ENCODE results near the gene NPTX1. TPM values are rescaled to one million over a fixed set of nuclear protein-coding genes. Genes with fewer than 3 reads are reported as not detected.

Gene NPTX1
- total and polyA plus RNA-seq, 9 of the 15 experiments (the other 6 are each of a cell fraction or from before 2014, with no cell fraction given) = 0.04 TPM; not detected in 8

GRCh38 chr17:80424261-80424660 is 52.1 kb downstream of the NPTX1 start:
- ChIA-PET CTCF (ENCODE audit: low intra/inter-chr PET ratio) (no interaction called here), POLR2A (interaction anchor here (0.5 to 1.1 kb wide), 4 partner anchors 25 to 611 kb away, joined by 3 to 4 read pairs (median 3); partner anchors contain the start of gene BAIAP2)
- BruUV-seq (replicated peaks) = no TSS peak
- intact Hi-C loops (cut with micrococcal nuclease) = no loop called here
- no peak overlapping the region for H2AFZ ChIP-seq (ENCODE audit: low read depth, low read length)
- ATAC-seq (no peak), DNase-seq (ENCODE audit: extremely low read depth in 1 of 4, low spot score in 3 of 4) (no peak), FAIRE-seq (no peak)
- H3K4me2 ChIP-seq (ENCODE audit: insufficient read depth, low read length) = no peak overlapping the region
- in situ Hi-C loops (cut with MboI) = no loop called here
- WGBS (ENCODE audit: insufficient coverage, low coverage, missing lambda C conversion rate) = 10% methylated on average over 8 of the region's 8 CpGs
- TF ChIP-seq CBFA2T3 (IDR thresholded peaks at IDR 0.05) (no peak), NCOR1 (IDR thresholded peaks at IDR 0.05) (no peak), ZHX1 (conservative IDR thresholded peaks at IDR 0.05; ENCODE audit: low read length) (no peak), CREB5 (CRISPR knock-in tag; IDR thresholded peaks at IDR 0.05) (no peak), EWSR1 (IDR thresholded peaks at IDR 0.05; ENCODE audit: borderline replicate concordance, low read depth, partially characterized antibody) (no peak), E2F4 (CRISPR knock-in tag; IDR thresholded peaks at IDR 0.05; ENCODE audit: low read depth) (no peak), BRD9 (IDR thresholded peaks at IDR 0.05; ENCODE audit: low read depth, partially characterized antibody) (no peak)
- H3K27me3 ChIP-seq (ENCODE audit: control insufficient read depth in 2 of 2, insufficient read depth in 2 of 2, low read length in 2 of 2) = peaks cover 20 to 69% of the 10 kb centered on the region in 2 experiments; a peak in 4 of 5 replicates
- no peak overlapping the region; a peak in 1 of 4 replicates for H3K9ac ChIP-seq (ENCODE audit: insufficient read depth in 1 of 2, low read depth in 2 of 2, low read length in 2 of 2)
- H3K9me1 ChIP-seq (ENCODE audit: control insufficient read depth, insufficient read depth, low read length) = no peaks in the 10 kb centered on the region
- no peaks in the 10 kb centered on the region for H3K79me2 ChIP-seq (ENCODE audit: control insufficient read depth, insufficient read depth, low read length)
- H4K20me1 ChIP-seq (replicated peaks; ENCODE audit: control insufficient read depth, insufficient read depth, low read length) = peaks cover 33% of the 10 kb centered on the region
- no peak overlapping the region for H3K4me3 ChIP-seq
- no peak overlapping the region for H3K27ac ChIP-seq (ENCODE audit: extremely low read depth, low read depth, low read length)
- no peaks in the 10 kb centered on the region for H3K36me3 ChIP-seq (ENCODE audit: control insufficient read depth, insufficient read depth, low read length)
- no peaks in the 10 kb centered on the region for H3K9me3 ChIP-seq (replicated peaks; ENCODE audit: control insufficient read depth, insufficient read depth, low read depth, low read length)
- peaks cover 0 to 36% of the 10 kb centered on the region in 2 experiments; a peak in 2 of 5 replicates for H3K4me1 ChIP-seq (replicated peaks in 1 of 2; ENCODE audit: control insufficient read depth in 2 of 2, insufficient read depth in 2 of 2, low read length in 2 of 2)
